HG03571 (cell line): Measurements from ENCODE around the gene PBRM1.

Experiments
- ATAC-seq: cut with Tn5 transposase; IDR thresholded peaks from one replicate; pipeline ENCODE4 v1.9.1; 2021; ENCODE audit not compliant: unreplicated experiment

Gene PBRM1

GRCh38 chr3:52512727-52513126 is 173.0 kb downstream of the PBRM1 start:
- no peak for ATAC-seq

GRCh38 chr3:52512105-52512504 is 173.6 kb downstream of the PBRM1 start:
- no peak for ATAC-seq

DNA sequence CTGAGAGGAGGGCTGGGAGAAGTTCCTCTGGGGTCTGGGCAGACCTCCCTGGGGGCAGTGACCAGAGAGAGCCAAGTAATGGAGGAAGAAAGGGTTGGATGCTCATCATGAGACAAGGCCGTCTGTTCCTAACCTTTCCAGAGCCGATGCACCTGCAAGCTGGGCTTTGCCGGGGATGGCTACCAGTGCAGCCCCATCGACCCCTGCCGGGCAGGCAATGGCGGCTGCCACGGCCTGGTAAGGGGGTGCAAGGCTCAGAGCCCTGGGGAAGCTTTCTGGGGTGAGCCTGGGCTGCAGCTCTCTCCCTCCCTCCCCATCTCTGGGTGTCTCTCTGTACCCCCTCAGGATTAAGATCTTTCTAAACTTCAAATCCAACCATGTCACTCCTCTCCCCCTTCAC is 174.2 kb downstream of the PBRM1 start:
- no peak for ATAC-seq

DNA sequence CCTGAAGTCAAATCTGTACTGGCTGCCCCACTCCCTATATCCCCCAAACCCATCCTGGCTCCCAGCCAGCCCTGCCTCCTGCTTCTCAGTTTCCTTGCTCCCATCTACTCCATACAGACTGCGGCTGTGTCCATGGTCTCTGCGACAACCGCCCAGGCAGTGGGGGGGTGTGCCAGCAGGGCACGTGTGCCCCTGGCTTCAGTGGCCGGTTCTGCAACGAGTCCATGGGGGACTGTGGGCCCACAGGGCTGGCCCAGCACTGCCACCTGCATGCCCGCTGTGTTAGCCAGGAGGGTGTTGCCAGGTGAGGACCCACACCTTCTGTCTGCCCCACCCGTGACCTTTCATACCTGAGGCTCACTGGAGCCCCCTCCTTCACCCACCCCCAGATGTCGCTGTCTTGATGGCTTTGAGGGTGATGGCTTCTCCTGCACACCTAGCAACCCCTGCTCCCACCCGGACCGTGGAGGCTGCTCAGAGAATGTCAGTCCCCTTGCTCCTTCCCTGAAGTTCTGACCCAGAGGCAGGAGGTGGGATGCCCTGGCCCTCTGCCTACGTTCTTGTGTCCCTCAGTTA is 175.9 kb downstream of the PBRM1 start:
- no peak for ATAC-seq

DNA sequence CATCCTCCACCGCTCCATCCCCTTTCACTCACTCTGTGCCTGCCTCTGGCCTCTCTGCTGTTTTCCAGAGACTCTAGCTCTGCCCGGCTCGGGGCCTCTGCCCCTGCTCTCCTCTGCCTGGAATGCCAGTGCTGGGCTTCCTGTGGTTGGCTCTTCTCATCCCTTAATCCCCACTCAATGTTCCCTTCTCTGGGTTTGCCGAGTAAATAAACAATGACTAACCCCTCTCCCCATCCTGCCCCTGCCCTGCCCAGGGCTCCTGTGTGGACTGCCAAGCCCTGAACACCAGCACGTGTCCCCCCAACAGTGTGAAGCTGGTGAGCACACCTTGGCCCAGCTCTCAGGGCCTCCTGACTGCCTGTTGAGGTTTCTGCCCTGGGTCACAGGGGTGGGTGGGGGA is 178.4 kb downstream of the PBRM1 start:
- no peak for ATAC-seq

GRCh38 chr3:52506266-52506966 is 179.3 kb downstream of the PBRM1 start:
- no peak for ATAC-seq

- no peak for ATAC-seq
Measured at GRCh38 chr3:52504977-52505376, 180.7 kb downstream of the PBRM1 start.

- ATAC-seq = no peak
Measured at GRCh38 chr3:52503788-52504424, 181.8 kb downstream of the PBRM1 start.

DNA sequence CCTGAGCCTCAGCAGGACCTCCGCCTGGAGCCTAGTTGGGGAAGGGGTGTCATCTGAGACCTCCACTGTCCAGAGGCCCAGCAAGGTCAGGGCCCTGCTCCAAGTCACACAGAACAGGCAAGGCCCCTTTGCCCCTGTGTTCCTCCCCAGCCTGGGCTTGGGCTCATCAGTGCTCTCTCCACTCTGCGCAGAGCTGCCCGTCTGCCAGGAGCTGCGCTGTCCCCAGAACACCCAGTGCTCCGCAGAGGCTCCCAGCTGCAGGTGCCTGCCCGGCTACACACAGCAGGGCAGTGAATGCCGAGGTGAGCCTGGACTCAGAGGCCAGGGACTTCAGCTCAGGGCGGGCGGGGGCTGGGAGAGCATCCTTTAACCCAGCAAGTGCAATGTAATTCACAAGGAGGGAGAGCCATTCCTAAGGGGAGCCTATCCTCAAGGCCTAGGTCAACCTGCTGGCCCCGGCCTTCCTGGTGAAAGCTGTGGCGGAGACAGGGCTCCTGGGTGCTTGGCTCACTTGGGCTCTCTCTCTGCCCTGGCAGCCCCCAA is 182.8 kb downstream of the PBRM1 start:
- no peak for ATAC-seq

DNA sequence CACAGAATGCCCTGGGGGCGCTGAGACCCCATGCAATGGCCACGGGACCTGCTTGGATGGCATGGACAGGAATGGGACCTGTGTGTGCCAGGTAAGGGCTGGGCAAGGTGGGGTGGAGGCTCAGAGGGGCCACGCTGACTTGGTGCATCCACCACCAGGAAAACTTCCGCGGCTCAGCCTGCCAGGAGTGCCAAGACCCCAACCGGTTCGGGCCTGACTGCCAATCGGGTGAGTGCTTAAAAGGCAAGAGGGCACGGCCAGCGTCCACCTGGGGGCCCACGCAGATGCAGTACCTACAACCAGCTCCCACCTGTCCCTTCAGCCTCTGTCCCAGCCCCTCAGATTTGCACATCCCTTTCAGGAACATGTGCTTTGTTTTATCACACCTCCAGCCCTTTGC is 183.7 kb downstream of the PBRM1 start:
- ATAC-seq = no peak

DNA sequence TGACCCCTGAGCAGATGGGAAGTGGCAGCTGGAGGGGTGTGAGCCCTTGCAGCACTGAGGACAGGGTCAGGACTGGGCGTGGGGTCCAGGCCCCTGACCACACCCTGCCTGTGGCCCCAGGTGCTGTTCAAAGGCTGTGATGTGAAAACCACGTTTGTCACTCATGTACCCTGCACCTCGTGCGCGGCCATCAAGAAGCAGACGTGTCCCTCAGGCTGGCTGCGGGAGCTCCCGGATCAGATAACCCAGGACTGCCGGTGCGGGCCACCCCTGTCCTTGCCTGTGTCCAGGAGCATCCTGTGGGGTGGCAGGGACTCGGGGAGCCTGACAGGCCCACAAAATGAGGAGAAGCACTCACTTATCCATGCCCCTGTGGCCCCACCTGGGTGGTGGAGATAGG is 184.7 kb downstream of the PBRM1 start:
- no peak for ATAC-seq

DNA sequence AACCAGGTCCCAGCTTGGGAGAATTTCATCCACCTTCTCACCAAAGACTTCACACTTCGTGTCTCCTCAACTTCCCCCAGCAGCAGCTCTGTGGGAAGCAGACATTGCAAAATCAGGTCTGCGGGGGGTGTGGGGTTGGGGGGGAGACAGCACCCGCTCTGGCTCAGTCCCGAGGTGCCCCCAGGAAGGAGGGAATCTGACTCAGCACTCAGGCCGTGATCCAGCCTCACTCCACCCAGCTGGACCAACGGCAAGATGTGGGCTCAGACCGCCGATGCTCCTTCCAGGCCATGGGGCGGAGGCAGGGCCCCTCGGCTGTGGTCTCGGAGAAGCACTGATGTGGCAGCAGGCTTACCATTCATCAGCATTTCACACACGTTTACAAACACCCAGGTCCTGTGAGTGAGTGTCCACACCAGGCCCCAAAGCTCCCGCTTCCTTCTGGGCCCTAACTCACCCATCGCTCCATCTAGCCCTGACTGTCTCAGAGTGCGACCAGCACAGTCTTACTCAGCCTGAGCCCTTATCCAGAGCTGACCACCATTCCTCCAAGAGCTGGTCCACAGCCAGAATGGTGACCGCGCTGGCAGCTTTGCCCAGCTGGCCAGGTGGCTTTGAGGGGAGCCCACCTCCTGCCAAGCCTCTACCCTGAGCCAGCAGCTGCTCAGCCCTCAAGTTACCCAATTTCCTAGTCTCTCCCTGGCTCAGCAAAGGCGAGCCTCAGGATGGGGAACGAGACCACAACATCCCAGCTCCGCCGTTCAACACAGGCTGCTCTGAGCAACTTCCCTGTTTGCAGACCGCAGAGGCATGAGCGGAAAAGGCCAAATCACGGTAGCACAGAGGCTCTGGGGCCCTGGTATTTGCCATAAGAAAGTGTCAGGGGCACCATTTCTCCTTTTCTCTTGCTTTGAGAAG is 187.3 kb downstream of the PBRM1 start:
- ATAC-seq = no peak

DNA sequence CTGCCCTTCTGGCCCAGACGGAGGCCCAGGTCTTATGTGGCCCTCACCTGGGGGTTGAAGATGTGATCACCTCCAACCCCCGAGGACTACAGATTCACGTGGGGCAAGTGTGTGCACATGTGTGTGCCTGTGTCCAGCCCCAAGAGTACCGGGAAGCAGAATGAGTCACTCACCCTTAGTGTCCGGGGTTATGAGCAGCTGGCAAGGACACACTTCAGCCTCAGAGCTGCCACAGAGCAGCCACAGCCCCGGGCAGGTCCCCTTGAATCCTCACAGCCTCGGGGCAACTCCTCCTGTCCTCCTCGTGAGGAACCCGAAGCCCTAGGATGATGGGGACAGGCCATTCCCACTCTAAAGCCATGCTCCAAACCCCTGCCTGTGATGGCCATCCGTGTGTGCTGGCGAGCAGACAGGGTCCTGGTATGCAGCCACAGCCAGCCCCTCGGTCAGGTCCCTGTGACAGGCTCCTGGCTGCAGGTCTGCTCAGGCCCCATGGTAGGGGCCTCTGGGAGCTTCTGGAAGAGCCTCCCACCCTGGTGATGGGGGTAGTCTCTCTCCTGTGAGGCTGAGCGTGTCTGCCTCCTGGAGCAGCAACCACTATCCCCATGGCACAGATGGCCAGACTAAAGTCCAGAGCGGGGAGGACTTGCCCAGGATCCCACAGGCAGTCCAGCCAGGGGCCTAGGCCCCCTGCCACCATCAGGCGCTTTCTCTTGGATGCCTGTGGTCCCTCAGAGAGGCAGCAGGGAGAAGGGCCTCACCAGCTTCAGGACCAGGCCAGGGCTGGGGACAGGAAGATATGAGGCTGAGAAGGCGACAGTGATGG is 189.7 kb downstream of the PBRM1 start:
- no peak for ATAC-seq
